Astrocyte (in vitro differentiated cells and primary cell): ENCODE results near the gene GPSM3. TPM values are rescaled to one million over a fixed set of nuclear protein-coding genes. Genes with fewer than 3 reads are reported as not detected.
A peak's percentile ranks its signal among the peaks of the same experiment; 100 is the strongest.
"Not testable (repeated sequence)": the region's sequence is repeated elsewhere in the genome, so short reads cannot be mapped to it uniquely, and the experiment has no call there.

Experiments
- DNase-seq: peaks from one replicate; pipeline ENCODE4 v3.0.0-alpha.2; 2010; ENCODE audit warnings: low read depth
- FAIRE-seq: peaks from 2 replicates; lab custom pipeline; 2011; peaks lifted over from hg19 to GRCh38; lab: Jason Lieb, UNC
- H2AFZ ChIP-seq: 2 replicates; pipeline ENCODE4 v1.6.0; 2012; ENCODE audit warnings: low read depth, low read length, inconsistent platforms
- H3K27ac ChIP-seq: 2 replicates; pipeline ENCODE4 v1.5.1; 2011; ENCODE audit warnings: low read depth, low read length, inconsistent platforms
- H3K27me3 ChIP-seq: 2 replicates; pipeline ENCODE4 v1.6.0; 2011; ENCODE audit warnings: low read length, inconsistent platforms; ENCODE audit not compliant: insufficient read depth
- H3K36me3 ChIP-seq: 2 replicates; pipeline ENCODE4 v1.5.1; 2011; ENCODE audit warnings: low read length, inconsistent platforms; ENCODE audit not compliant: insufficient read depth
- H3K4me1 ChIP-seq: 2 replicates; pipeline ENCODE4 v1.5.1; 2011; ENCODE audit warnings: low read length, inconsistent platforms; ENCODE audit not compliant: insufficient read depth
- H3K4me2 ChIP-seq: 2 replicates; pipeline ENCODE4 v1.6.0; 2012; ENCODE audit warnings: low read length, inconsistent platforms
- H3K4me3 ChIP-seq: 2 replicates; pipeline ENCODE4 v1.5.1; 2011; ENCODE audit warnings: low read depth, mild to moderate bottlenecking, low read length, inconsistent platforms; ENCODE audit not compliant: insufficient read depth
- H3K79me2 ChIP-seq: 2 replicates; pipeline ENCODE4 v1.6.0; 2012; ENCODE audit warnings: mild to moderate bottlenecking, low read length, inconsistent platforms; ENCODE audit not compliant: insufficient read depth
- H3K9ac ChIP-seq: 2 replicates; pipeline ENCODE4 v1.6.0; 2012; ENCODE audit warnings: mild to moderate bottlenecking, low read length, inconsistent platforms
- H3K9me3 ChIP-seq: 2 replicates; pipeline ENCODE4 v1.5.1; 2012; ENCODE audit warnings: low read depth, mild to moderate bottlenecking, low read length, inconsistent platforms; ENCODE audit not compliant: insufficient read depth
- H4K20me1 ChIP-seq: 2 replicates; pipeline ENCODE4 v1.6.0; 2012; ENCODE audit warnings: low read length, inconsistent platforms; ENCODE audit not compliant: insufficient read depth
- H3K27ac Mint-ChIP-seq: one replicate; pipeline ENCODE4 v1.8.0; 2021; ENCODE audit warnings: mild to moderate bottlenecking, mixed read lengths; ENCODE audit not compliant: unreplicated experiment
- H3K27me3 Mint-ChIP-seq: one replicate; pipeline ENCODE4 v1.8.0; 2021; ENCODE audit warnings: low read depth, mixed read lengths; ENCODE audit not compliant: unreplicated experiment
- H3K36me3 Mint-ChIP-seq: one replicate; pipeline ENCODE4 v1.8.0; 2021; ENCODE audit warnings: low read depth, mixed read lengths; ENCODE audit not compliant: unreplicated experiment
- H3K4me1 Mint-ChIP-seq: one replicate; pipeline ENCODE4 v1.8.0; 2021; ENCODE audit warnings: low read depth, mixed read lengths; ENCODE audit not compliant: unreplicated experiment
- H3K4me3 Mint-ChIP-seq: one replicate; pipeline ENCODE4 v1.8.0; 2021; ENCODE audit warnings: mild to moderate bottlenecking, moderate library complexity, mixed read lengths; ENCODE audit not compliant: unreplicated experiment
- H3K9me3 Mint-ChIP-seq: one replicate; pipeline ENCODE4 v1.8.0; 2021; ENCODE audit warnings: mild to moderate bottlenecking, mixed read lengths; ENCODE audit not compliant: unreplicated experiment
- CTCF ChIP-seq: IDR thresholded peaks from 2 replicates; pipeline ENCODE4 v1.5.1; 2011; ENCODE audit warnings: low read depth, mild to moderate bottlenecking, inconsistent platforms, low read length, moderate library complexity; ENCODE audit not compliant: insufficient read depth
- EZH2 ChIP-seq: IDR thresholded peaks from 2 replicates; pipeline ENCODE4 v1.6.1; 2012; ENCODE audit warnings: mild to moderate bottlenecking, low read length, inconsistent platforms; ENCODE audit not compliant: insufficient read depth
- total RNA-seq: library from RNA; stranded (reverse); gene quantifications from 2 replicates; pipeline ENCODE4 v1.2.1, GENCODE V29; 2021

The GPSM3 gene
- total RNA-seq, 1 donor from 2014 or later, result 9.6 TPM

DNA sequence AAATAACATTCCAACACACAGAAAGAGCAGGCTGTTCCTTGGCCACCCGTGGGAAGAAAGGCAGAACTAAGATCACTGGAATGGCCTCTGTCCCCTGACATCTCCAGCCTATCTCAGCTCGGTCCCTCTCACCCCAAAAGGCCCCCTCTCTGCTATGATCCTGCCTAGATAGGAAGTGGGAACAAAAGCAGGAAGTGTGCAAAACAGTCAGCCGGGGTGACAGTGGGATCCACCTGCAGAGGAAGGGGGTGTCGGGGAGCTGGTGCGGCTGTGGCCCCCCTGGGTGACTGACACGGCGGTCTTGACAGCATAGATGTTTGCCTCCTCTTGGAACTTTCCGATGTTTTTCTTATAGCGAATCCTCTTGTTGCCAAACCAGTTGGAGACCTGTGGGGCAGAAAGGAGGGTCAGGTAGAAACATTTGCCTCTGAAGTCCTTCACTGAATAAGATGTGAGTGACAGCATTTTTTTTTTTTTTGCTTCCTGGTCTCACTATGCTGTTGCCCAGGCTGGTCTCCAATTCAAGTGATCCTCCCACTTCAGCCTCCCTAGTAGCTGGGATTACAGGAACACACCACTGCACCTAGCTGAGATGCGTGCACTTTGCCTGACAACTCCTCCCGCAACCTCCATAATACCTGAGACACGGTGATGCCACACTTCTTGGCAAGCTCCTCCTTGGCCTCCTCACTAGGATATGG, 5.3 kb downstream of the GPSM3 start:
- no peak overlapping the region for H3K9ac ChIP-seq
- H4K20me1 ChIP-seq, result no peaks in the 10 kb centered on the region
- H3K27me3 ChIP-seq, result no peaks in the 10 kb centered on the region
- H3K9me3 ChIP-seq, result no peaks in the 10 kb centered on the region
- peaks cover 18% of the 10 kb centered on the region for H3K36me3 ChIP-seq
- H3K4me3 ChIP-seq, result no peak overlapping the region
- no peaks in the 10 kb centered on the region for H3K9me3 Mint-ChIP-seq
- H3K4me2 ChIP-seq, result peak overlapping the region; percentile 100
- peaks cover 20% of the 10 kb centered on the region for H3K36me3 Mint-ChIP-seq
- H3K27me3 Mint-ChIP-seq, result no peaks in the 10 kb centered on the region
- no peak overlapping the region for H3K27ac Mint-ChIP-seq
- H3K4me1 ChIP-seq, result peaks cover 21% of the 10 kb centered on the region
- H3K79me2 ChIP-seq, result peaks cover 38% of the 10 kb centered on the region
- peak overlapping the region; percentile 69 for H3K4me3 Mint-ChIP-seq
- no peak for FAIRE-seq
- H2AFZ ChIP-seq, result no peak overlapping the region
- peaks cover 30% of the 10 kb centered on the region for H3K4me1 Mint-ChIP-seq
- DNase-seq, result no peak
- H3K27ac ChIP-seq, result no peak overlapping the region
- no peak for TF ChIP-seq EZH2
- TF ChIP-seq CTCF, result no peak

- H3K27me3 ChIP-seq, H3K9me3 Mint-ChIP-seq, H3K4me3 ChIP-seq, H3K27me3 Mint-ChIP-seq, H3K9me3 ChIP-seq, H4K20me1 ChIP-seq, H3K27ac Mint-ChIP-seq, FAIRE-seq, DNase-seq, H2AFZ ChIP-seq: not testable (repeated sequence)
- H3K36me3 ChIP-seq, result peaks cover 18% of the 10 kb centered on the region
- H3K4me2 ChIP-seq, result peak overlapping the region; percentile 41
- H3K9ac ChIP-seq, result peak overlapping the region; percentile 35
- Mint-ChIP-seq H3K4me3 (peak overlapping the region; percentile 34), H3K36me3 (peaks cover 21% of the 10 kb centered on the region), H3K4me1 (peaks cover 26% of the 10 kb centered on the region)
- peaks cover 21% of the 10 kb centered on the region for H3K4me1 ChIP-seq
- H3K27ac ChIP-seq, result peak overlapping the region; percentile 37
- peaks cover 30% of the 10 kb centered on the region for H3K79me2 ChIP-seq
Measured at GRCh38 chr6:32186151-32186840, 6.1 kb downstream of the GPSM3 start.

DNA sequence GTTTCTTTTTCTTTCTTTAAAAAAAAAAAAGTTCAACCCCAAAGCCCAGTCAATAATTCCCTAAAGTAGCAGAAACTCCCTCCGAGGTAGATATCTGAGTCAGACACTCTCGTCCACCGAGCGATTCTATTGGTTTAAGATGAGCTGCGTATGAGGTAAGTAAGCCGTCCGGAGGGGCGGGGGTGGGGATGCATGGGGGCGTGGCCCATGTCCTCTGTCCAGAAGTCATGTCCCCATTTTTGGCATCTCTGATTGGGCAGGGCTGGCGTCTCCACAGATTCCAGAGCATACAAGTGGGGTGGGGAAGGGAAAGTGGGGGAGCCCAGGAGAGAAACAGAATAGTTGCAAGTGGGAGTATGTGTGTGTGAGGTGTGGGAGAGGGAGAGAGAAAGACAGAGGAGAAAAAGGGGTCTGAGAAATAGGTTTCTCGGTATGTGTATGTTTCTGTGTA, 6.7 kb downstream of the GPSM3 start:
- peaks cover 18% of the 10 kb centered on the region for H3K36me3 ChIP-seq
- not testable (repeated sequence) for H4K20me1 ChIP-seq, H3K9me3 ChIP-seq, H3K4me3 ChIP-seq, H2AFZ ChIP-seq, H3K27me3 Mint-ChIP-seq, H3K9me3 Mint-ChIP-seq, H3K27me3 ChIP-seq
- peak overlapping the region; percentile 91 for H3K27ac Mint-ChIP-seq
- peak overlapping the region; percentile 37 for H3K27ac ChIP-seq
- H3K9ac ChIP-seq, result peak overlapping the region; percentile 35
- H3K4me3 Mint-ChIP-seq, result peak overlapping the region; percentile 66
- peaks cover 22% of the 10 kb centered on the region for H3K36me3 Mint-ChIP-seq
- H3K4me2 ChIP-seq, result peak overlapping the region; percentile 41
- H3K4me1 ChIP-seq, result peaks cover 18% of the 10 kb centered on the region
- peaks cover 26% of the 10 kb centered on the region for H3K4me1 Mint-ChIP-seq
- peaks cover 29% of the 10 kb centered on the region for H3K79me2 ChIP-seq
- peak; percentile 82 for DNase-seq
- FAIRE-seq, result peak; percentile 5
